HG03520 (cell line): ENCODE results near the gene EMC10.
"Not testable (repeated sequence)": the region's sequence is repeated elsewhere in the genome, so short reads cannot be mapped to it uniquely, and the experiment has no call there.

Experiments used
- ATAC-seq: cut with Tn5 transposase; IDR thresholded peaks from one replicate; pipeline ENCODE4 v1.9.1; 2021; ENCODE audit warnings: mild to moderate bottlenecking, moderate library complexity; ENCODE audit not compliant: unreplicated experiment

EMC10 gene

GRCh38 chr19:50476224-50476906, at the start of gene EMC10, which contains the start of gene GARIN5A:
Gene EMC10 (plus strand): TSS chr19:50476507. CDS start chr19:50476545, 38 bp downstream.
Gene GARIN5A (minus strand): TSS chr19:50476848. CDS start chr19:50476388, 460 bp downstream.
- ATAC-seq = peak; percentile 61

- no peak for ATAC-seq
Observed at GRCh38 chr19:50427318-50427925, 48.9 kb upstream of the EMC10 start.

- no peak for ATAC-seq
Observed at GRCh38 chr19:50427997-50428425, 48.3 kb upstream of the EMC10 start.

GRCh38 chr19:50428772-50429463, 47.4 kb upstream of the EMC10 start:
- ATAC-seq = no peak

- ATAC-seq = no peak
Observed at GRCh38 chr19:50430888-50431342, 45.4 kb upstream of the EMC10 start.

GRCh38 chr19:50431343-50432220, 44.7 kb upstream of the EMC10 start:
- peak; percentile 76 for ATAC-seq

GRCh38 chr19:50432221-50433028, 43.9 kb upstream of the EMC10 start, which contains the start of gene MYBPC2:
Gene MYBPC2 (plus strand): TSS chr19:50432892. CDS start chr19:50432954, 62 bp downstream.
- ATAC-seq = no peak

GRCh38 chr19:50433201-50434180, 42.8 kb upstream of the EMC10 start:
- no peak for ATAC-seq

- ATAC-seq = no peak
Observed at GRCh38 chr19:50434525-50434924, 41.8 kb upstream of the EMC10 start.

GRCh38 chr19:50435221-50435620, 41.1 kb upstream of the EMC10 start:
- ATAC-seq = no peak

GRCh38 chr19:50435627-50436026, 40.7 kb upstream of the EMC10 start:
- ATAC-seq = no peak

GRCh38 chr19:50437862-50438449, 38.4 kb upstream of the EMC10 start:
- no peak for ATAC-seq

- ATAC-seq = not testable (repeated sequence)
Observed at GRCh38 chr19:50439130-50439529, 37.2 kb upstream of the EMC10 start.

GRCh38 chr19:50444059-50444458, 32.2 kb upstream of the EMC10 start:
- no peak for ATAC-seq

GRCh38 chr19:50447053-50447452, 29.3 kb upstream of the EMC10 start:
- ATAC-seq = no peak

- no peak for ATAC-seq
Observed at GRCh38 chr19:50447750-50448149, 28.6 kb upstream of the EMC10 start.

GRCh38 chr19:50449236-50449899, 26.9 kb upstream of the EMC10 start:
- no peak for ATAC-seq
